HG02588 (cell line): ENCODE measurements around the gene FAM120C.

Source experiments
- ATAC-seq: cut with Tn5 transposase; IDR thresholded peaks from one replicate; pipeline ENCODE4 v1.9.1; 2021; ENCODE audit warnings: mild to moderate bottlenecking, moderate library complexity; ENCODE audit not compliant: unreplicated experiment

FAM120C gene

GRCh38 chrX:54182864-54183613, at the start of gene FAM120C:
Gene FAM120C, minus strand, starts transcription at chrX:54183254. Its CDS starts 56 bp downstream, at chrX:54183198.
- peak; percentile 54 for ATAC-seq

DNA sequence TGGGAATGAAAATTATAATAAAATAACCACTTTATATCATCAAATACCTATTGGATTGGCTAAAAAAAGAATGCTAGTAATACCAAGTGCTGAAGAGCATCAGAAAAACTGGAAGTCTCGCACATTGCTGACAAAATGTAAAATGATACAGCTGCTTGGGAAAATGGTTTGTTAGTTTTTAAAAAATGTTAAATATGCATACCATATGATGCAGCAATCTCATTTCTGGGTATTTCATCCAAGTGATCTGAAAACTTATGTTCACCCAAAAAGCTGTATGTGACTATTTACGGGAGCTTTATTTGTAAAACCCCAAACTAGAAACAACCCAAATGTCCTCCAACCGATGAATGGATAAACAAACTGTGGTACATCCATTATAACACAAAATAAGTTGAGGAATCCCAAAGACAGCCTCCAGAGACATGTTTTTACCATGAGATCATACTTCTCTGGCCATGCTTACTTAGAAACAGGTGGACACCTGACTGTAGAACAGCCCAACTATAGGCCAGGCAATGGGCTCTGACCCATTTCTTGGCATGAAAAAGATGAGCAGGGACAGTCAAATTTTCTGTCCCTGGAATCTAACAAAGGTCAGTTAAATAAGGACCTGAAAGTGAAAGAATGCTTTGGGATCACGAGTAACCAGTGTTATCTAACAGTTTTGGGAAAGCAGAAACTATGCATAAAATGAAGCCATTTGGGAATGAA, 47.5 kb upstream of the FAM120C start:
- ATAC-seq, result no peak

DNA sequence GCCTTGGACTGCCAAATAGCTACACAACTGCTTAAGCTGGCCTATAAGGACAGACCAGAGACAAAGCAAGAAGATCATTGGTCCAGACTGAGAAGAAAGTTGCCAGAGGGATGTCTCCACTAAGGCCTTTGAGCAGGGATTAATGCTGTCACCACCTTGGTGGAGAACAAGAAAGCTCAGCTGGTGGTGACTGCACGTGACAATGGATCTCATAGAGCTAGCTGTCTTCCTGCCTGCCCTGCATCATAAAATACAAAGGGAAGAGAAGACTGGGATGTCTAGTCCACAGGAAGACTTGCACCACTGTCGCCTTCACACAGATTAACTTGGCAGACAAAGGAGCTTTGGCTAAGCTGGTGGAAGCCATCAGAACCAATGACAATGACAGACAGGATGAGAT, 40.5 kb upstream of the FAM120C start:
- ATAC-seq, result no peak

GRCh38 chrX:54213603-54214002, 30.5 kb upstream of the FAM120C start:
- no peak for ATAC-seq

DNA sequence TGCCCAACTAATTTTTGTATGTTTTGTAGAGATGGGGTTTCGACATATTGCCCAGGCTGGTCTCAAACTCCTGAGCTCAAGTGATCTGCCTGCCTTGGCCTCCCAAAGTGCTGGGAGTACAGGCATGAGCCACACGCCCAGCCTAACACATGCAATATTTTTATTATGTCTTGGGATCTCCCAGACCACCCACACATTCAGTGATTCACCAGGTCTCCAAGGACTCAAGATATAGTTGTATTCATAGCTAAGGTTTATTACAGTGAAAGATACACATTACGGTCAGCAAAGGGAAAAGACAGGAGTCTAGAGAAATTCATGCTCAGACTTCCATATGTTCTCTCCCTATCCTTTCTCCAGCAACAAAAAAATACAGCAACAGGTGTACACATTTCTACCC, 25.5 kb upstream of the FAM120C start:
- ATAC-seq, result no peak

DNA sequence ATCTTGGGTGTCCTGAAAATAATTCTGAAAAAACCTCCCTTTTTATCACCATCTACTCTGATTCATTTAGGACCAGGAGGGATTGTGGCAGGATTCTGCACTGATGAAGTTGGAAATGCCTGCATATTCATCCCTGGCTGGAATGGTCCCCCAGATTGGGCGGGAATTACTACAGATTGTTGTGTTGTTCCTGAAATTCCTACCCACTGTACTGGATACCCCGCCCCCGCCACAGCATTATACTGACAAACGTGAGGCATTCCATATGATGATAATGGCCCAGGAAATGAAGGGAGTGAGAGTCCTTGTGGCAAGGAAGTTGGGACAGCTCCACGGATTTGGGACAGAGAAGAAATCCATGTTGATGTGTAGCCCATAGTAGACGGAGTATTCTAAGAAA, 15.2 kb upstream of the FAM120C start:
- no peak for ATAC-seq

DNA sequence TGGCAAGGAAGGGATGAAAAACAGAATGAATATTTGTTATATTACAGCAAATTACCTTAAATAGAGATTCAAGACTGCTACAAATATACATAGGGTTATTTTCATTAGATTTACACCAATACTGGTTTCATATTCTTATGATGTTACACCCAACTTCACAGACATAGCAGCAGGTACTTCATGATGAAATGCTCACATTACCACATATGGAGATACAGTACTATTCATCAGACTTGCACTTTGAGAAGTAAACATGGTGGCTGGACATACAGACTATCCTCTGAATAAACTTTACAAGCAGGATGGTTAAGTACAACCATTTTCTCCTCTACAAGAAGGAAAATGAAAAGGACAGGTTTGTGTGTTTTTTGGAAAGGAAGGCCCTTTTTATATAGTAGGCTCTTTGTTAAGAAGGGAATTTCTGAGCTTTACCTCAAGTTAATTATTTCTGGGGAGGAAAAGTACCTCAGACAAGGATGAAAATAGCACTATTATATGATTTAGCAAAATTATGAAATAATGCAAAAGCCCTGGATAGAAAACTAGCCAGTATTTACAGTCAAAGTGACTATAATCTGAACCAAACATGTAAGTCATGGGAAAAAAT, 12.0 kb upstream of the FAM120C start:
- no peak for ATAC-seq

GRCh38 chrX:54193085-54193821, 10.2 kb upstream of the FAM120C start:
- no peak for ATAC-seq

- ATAC-seq, result no peak
Measured at GRCh38 chrX:54184474-54184873, 1.4 kb upstream of the FAM120C start.

GRCh38 chrX:54182194-54182863, 725 bp downstream of the FAM120C start:
- ATAC-seq, result peak; percentile 60

- no peak for ATAC-seq
Measured at GRCh38 chrX:54181202-54181953, 1.7 kb downstream of the FAM120C start.

GRCh38 chrX:54180403-54180802, 2.7 kb downstream of the FAM120C start:
- ATAC-seq, result no peak

- no peak for ATAC-seq
Measured at GRCh38 chrX:54178100-54178940, 4.7 kb downstream of the FAM120C start.

GRCh38 chrX:54177306-54177705, 5.7 kb downstream of the FAM120C start:
- ATAC-seq, result no peak

DNA sequence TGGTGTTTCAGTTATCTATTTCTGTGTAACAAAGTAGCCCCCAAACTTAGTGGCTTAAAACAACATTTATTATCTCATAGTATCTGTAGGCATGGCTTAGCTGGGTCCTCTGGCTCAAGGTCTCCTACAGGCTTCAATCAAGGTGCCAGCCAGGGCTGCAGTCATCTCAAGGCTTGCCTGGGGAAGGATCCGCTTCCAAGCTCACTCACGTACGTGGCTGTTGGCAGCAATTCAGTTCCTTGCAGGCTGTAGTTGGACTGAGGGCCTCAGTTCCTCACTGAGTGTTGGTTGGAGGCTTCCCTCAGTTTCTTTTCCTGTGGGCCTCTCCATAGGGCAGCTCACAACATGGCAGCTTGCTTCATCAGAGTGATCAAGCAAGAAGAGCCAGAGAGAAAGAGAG, 9.3 kb downstream of the FAM120C start:
- ATAC-seq, result no peak

GRCh38 chrX:54172455-54172854, 10.6 kb downstream of the FAM120C start:
- no peak for ATAC-seq

GRCh38 chrX:54171527-54172250, 11.4 kb downstream of the FAM120C start:
- ATAC-seq, result no peak

DNA sequence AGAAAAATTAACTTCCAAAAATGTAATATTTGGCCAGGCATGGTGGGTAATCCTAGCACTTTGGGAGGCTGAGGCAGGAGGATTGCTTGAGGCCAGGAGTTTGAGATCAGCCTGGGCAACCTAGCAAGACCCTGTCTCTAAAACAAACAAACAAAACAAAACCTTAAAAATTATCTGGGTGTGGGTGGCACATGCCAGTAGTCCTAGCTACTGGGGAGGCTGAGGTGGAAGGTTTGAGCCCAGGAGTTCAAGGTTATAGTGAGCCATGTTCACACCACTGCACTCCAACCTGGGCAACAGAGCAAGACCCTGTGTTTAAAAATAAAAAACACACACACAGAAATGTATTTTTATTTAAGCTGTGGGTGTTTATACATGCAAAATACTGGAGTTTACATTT, 12.0 kb downstream of the FAM120C start:
- no peak for ATAC-seq

GRCh38 chrX:54166915-54167314, 16.1 kb downstream of the FAM120C start:
- ATAC-seq, result no peak
